ENCODE data around the gene ALKBH3.

DNA sequence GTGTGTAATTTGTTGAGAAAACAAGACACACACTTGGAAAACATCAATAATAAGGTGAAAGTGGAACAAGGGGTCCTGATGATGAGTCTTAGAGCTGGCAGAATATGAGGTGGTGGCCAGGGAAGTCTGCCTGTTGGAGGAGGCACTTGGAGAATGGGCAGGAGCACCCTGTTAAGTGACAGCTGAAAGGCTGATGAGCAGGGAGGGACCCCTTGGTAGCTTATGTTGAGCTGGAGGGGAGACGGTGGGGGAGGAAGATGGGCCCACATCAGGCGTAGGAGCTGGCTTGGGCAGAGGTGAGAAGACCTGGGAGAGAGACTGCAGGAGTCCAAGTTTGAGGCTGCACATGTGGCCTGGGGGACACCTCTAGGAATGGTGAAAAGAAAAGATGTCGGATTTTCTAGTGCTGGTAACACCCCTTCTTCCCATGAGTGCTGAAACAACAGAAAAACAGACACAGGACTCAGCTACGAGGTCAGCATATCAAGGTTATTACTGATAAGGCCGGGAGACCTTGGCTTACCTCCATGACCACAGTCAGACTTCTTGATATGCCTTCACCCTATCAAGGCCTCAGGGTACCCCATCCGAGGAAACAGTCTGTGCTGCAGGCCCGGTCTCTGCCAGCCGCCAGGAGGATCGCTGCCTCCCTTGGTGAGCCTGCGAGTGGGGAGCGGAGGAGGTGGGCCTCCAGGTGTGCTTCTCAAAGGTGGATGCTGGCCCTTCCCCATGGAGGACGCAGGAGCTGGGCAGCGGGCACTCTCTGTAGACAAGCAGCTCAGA, 47.5 kb downstream of the ALKBH3 start:
- TF ChIP-seq SP1 (CRISPR knock-in tag; conservative IDR thresholded peaks at IDR 0.05), result no peak
- TF ChIP-seq E2F4 (CRISPR knock-in tag; IDR thresholded peaks at IDR 0.05; ENCODE audit: borderline replicate concordance, low read depth), result no peak
- TF ChIP-seq CREM (CRISPR knock-in tag; IDR thresholded peaks at IDR 0.05), result no peak
- TF ChIP-seq MYBL2 (CRISPR knock-in tag; IDR thresholded peaks at IDR 0.05), result no peak
- no peak for TF ChIP-seq IRF2 (CRISPR knock-in tag; IDR thresholded peaks at IDR 0.05; ENCODE audit: borderline replicate concordance, low read depth)

Measured in WTC11 (cell line).